H9 (cell line): ENCODE results near the gene ADSS2. TPM values are rescaled to one million over a fixed set of nuclear protein-coding genes. Genes with fewer than 3 reads are reported as not detected.

Experiments
- DNase-seq: peaks from one replicate; pipeline ENCODE4 v3.0.0-alpha.2; 2017
- H2AFZ ChIP-seq: one replicate; pipeline ENCODE4 v1.6.1; 2013; ENCODE audit warnings: mild to moderate bottlenecking, low read length, control low read depth, moderate library complexity
- H2AK5ac ChIP-seq: 2 replicates; pipeline ENCODE4 v1.6.1; 2013; ENCODE audit warnings: low read length, control low read depth, mixed read lengths; ENCODE audit not compliant: insufficient read length
- H2BK120ac ChIP-seq: one replicate; pipeline ENCODE4 v1.6.1; 2013; ENCODE audit warnings: low read depth, mild to moderate bottlenecking, low read length, control low read depth, inconsistent platforms; ENCODE audit not compliant: poor library complexity, severe bottlenecking
- H2BK12ac ChIP-seq: 2 replicates; pipeline ENCODE4 v1.6.1; 2013; ENCODE audit warnings: low read length, control low read depth, mixed read lengths, low read depth; ENCODE audit not compliant: insufficient read length
- H2BK15ac ChIP-seq: 2 replicates; pipeline ENCODE4 v1.6.1; 2013; ENCODE audit warnings: low read depth, low read length, control low read depth
- H2BK20ac ChIP-seq: one replicate; pipeline ENCODE4 v1.6.1; 2013; ENCODE audit warnings: low read depth, mild to moderate bottlenecking, low read length, control low read depth, inconsistent platforms; ENCODE audit not compliant: poor library complexity, severe bottlenecking
- H2BK5ac ChIP-seq: 2 replicates; pipeline ENCODE4 v1.6.1; 2013; ENCODE audit warnings: low read length, control low read depth, mixed read lengths; ENCODE audit not compliant: insufficient read length
- H3K14ac ChIP-seq: 2 replicates; pipeline ENCODE4 v1.6.1; 2013; ENCODE audit warnings: low read length, control low read depth; ENCODE audit not compliant: insufficient read depth
- H3K18ac ChIP-seq: 2 replicates; pipeline ENCODE4 v1.6.1; 2013; ENCODE audit warnings: low read depth, mild to moderate bottlenecking, mixed read lengths, low read length, control low read depth; ENCODE audit not compliant: insufficient read length
- H3K23ac ChIP-seq: 2 replicates; pipeline ENCODE4 v1.6.1; 2013; ENCODE audit warnings: low read length, control low read depth, mixed read lengths, low read depth; ENCODE audit not compliant: insufficient read length
- H3K23me2 ChIP-seq: 2 replicates; pipeline ENCODE4 v1.6.1; 2013; ENCODE audit warnings: low read depth, mild to moderate bottlenecking, mixed read lengths, low read length, control low read depth; ENCODE audit not compliant: insufficient read length, poor library complexity, severe bottlenecking
- H3K27ac ChIP-seq: 2 replicates; pipeline ENCODE4 v1.5.1; 2013; ENCODE audit warnings: low read length, control low read depth, mixed read lengths, low read depth; ENCODE audit not compliant: insufficient read length
- H3K27me3 ChIP-seq: 2 replicates; pipeline ENCODE4 v1.6.1; 2013; ENCODE audit warnings: low read length, control low read depth, inconsistent platforms; ENCODE audit not compliant: insufficient read depth
- H3K4ac ChIP-seq: 2 replicates; pipeline ENCODE4 v1.6.1; 2013; ENCODE audit warnings: low read depth, mild to moderate bottlenecking, control low read depth, inconsistent platforms, low read length, moderate library complexity
- H3K4me1 ChIP-seq: 2 replicates; pipeline ENCODE4 v1.6.1; 2013; ENCODE audit warnings: low read length, control low read depth, inconsistent platforms; ENCODE audit not compliant: insufficient read depth
- H3K4me2 ChIP-seq: 2 replicates; pipeline ENCODE4 v1.6.1; 2013; ENCODE audit warnings: low read length, control low read depth, mixed read lengths; ENCODE audit not compliant: insufficient read length, insufficient read depth
- H3K56ac ChIP-seq: 2 replicates; pipeline ENCODE4 v1.6.1; 2013; ENCODE audit warnings: low read depth, mild to moderate bottlenecking, mixed read lengths, low read length, control low read depth; ENCODE audit not compliant: insufficient read length
- H3K79me1 ChIP-seq: 2 replicates; pipeline ENCODE4 v1.6.1; 2013; ENCODE audit warnings: low read depth, mild to moderate bottlenecking, moderate library complexity, low read length, control low read depth, inconsistent platforms; ENCODE audit not compliant: insufficient read depth, poor library complexity, severe bottlenecking
- H3K79me2 ChIP-seq: 2 replicates; pipeline ENCODE4 v1.6.1; 2013; ENCODE audit warnings: low read length, control low read depth, inconsistent platforms; ENCODE audit not compliant: insufficient read depth
- H3K9ac ChIP-seq: 2 replicates; pipeline ENCODE4 v1.6.1; 2013; ENCODE audit warnings: low read length, control low read depth, mixed read lengths; ENCODE audit not compliant: insufficient read length; ENCODE audit errors: extremely low read depth
- H3K9me3 ChIP-seq: one replicate; pipeline ENCODE4 v1.6.1; 2013; ENCODE audit warnings: low read depth, low read length, inconsistent platforms; ENCODE audit not compliant: control insufficient read depth
- H3T11ph ChIP-seq: one replicate; pipeline ENCODE4 v1.6.1; 2013; ENCODE audit warnings: mild to moderate bottlenecking, low read length, control low read depth, inconsistent platforms
- H4K20me1 ChIP-seq: one replicate; pipeline ENCODE4 v1.6.1; 2013; ENCODE audit not compliant: control insufficient read depth, insufficient read length, insufficient read depth
- H4K5ac ChIP-seq: 2 replicates; pipeline ENCODE4 v1.6.1; 2013; ENCODE audit warnings: low read depth, mild to moderate bottlenecking, mixed read lengths, low read length, control low read depth; ENCODE audit not compliant: insufficient read length
- H4K8ac ChIP-seq: replicated peaks from 2 replicates; pipeline ENCODE4 v1.6.1; 2013; ENCODE audit warnings: low read length, control low read depth, mixed read lengths, low read depth; ENCODE audit not compliant: insufficient read length
- H4K91ac ChIP-seq: 2 replicates; pipeline ENCODE4 v1.6.1; 2013; ENCODE audit warnings: low read depth, mild to moderate bottlenecking, moderate library complexity, mixed read lengths, low read length, control low read depth; ENCODE audit not compliant: insufficient read length
- H3K27ac Mint-ChIP-seq, 3 experiments: 2 replicates in 2 of 3; 3 replicates in 1 of 3; pipeline ENCODE4 v1.8.0; 2020 to 2021; ENCODE audit warnings: mixed read lengths in 3 of 3, mild to moderate bottlenecking in 1 of 3, moderate library complexity in 1 of 3
- H3K27me3 Mint-ChIP-seq: 2 replicates; pipeline ENCODE4 v1.8.0; 2021; ENCODE audit warnings: low read depth, mild to moderate bottlenecking, moderate library complexity, mixed read lengths
- H3K36me3 Mint-ChIP-seq, 3 experiments: 2 replicates in 2 of 3; 3 replicates in 1 of 3; pipeline ENCODE4 v1.8.0; 2020 to 2021; ENCODE audit warnings: low read depth in 3 of 3, mixed read lengths in 3 of 3; ENCODE audit not compliant: insufficient read depth in 1 of 3
- H3K4me1 Mint-ChIP-seq, 2 experiments: 2 replicates each; pipeline ENCODE4 v1.8.0; 2020; ENCODE audit warnings: mixed read lengths in 2 of 2
- H3K4me3 Mint-ChIP-seq, 2 experiments: 2 replicates in 1 of 2; 3 replicates in 1 of 2; pipeline ENCODE4 v1.8.0; 2020 to 2021; ENCODE audit warnings: mild to moderate bottlenecking in 2 of 2, mixed read lengths in 2 of 2, moderate library complexity in 1 of 2
- H3K9me3 Mint-ChIP-seq, 2 experiments: 2 replicates in 1 of 2; 3 replicates in 1 of 2; pipeline ENCODE4 v1.8.0; 2020; ENCODE audit warnings: mild to moderate bottlenecking in 2 of 2, mixed read lengths in 2 of 2, moderate library complexity in 1 of 2
- WGBS: extraction: QIAGEN DNeasy Blood & Tissue Kit; methylation state at CpG from one replicate; pipeline ENCODE4 v1.1.7; 2013; ENCODE audit warnings: missing lambda C conversion rate, low lambda C conversion rate, mixed read lengths; ENCODE audit not compliant: insufficient read length; ENCODE audit errors: extremely low coverage; 5-methylcytosine and 5-hydroxymethylcytosine counted together
- total RNA-seq: library from RNA; stranded (reverse); gene quantifications from 2 replicates; pipeline ENCODE4 v1.2.1, GENCODE V29; 2021
- TF ChIP-seq, protein P1 (sequence below): fragments of 200-600 bp; sonication (generic); conservative IDR thresholded peaks from 3 replicates; pipeline ENCODE4 v1.8.0; 2021; ENCODE audit warnings: antibody characterized with exemption, mild to moderate bottlenecking

ADSS2 gene
- total RNA-seq, 1 experiment from 2014 or later: 65.4 TPM

GRCh38 chr1:244368279-244368678 lies 83.4 kb downstream of the ADSS2 start:
- Histone ChIP-seq H4K20me1 (no peaks in the 10 kb centered on the region), H2AFZ (no peak overlapping the region), H3K4ac (no peak overlapping the region), H3K4me1 (0 out of 2 replicates have a peak, but pooled peaks cover 4% of the 10 kb centered on the region), H3K23me2 (no peaks in the 10 kb centered on the region), H2BK120ac (no peak overlapping the region), H2BK20ac (no peak overlapping the region), H3K14ac (no peak overlapping the region), H3K23ac (no peak overlapping the region), H3K56ac (no peak overlapping the region), H3K9ac (no peak overlapping the region), H3K4me2 (no peak overlapping the region), H4K8ac (no peak overlapping the region), H4K91ac (no peak overlapping the region), H3K79me2 (no peaks in the 10 kb centered on the region), H3K27me3 (no peaks in the 10 kb centered on the region), H3T11ph (no peak overlapping the region), H3K18ac (no peak overlapping the region), H2BK15ac (no peak overlapping the region), H2BK5ac (no peak overlapping the region), H2BK12ac (peak overlapping the region; percentile 10), H2AK5ac (no peak overlapping the region), H3K79me1 (no peaks in the 10 kb centered on the region), H3K27ac (no peak overlapping the region), H3K9me3 (no peaks in the 10 kb centered on the region), H4K5ac (no peak overlapping the region)
- no peak for DNase-seq
- TF ChIP-seq, protein P1, sequence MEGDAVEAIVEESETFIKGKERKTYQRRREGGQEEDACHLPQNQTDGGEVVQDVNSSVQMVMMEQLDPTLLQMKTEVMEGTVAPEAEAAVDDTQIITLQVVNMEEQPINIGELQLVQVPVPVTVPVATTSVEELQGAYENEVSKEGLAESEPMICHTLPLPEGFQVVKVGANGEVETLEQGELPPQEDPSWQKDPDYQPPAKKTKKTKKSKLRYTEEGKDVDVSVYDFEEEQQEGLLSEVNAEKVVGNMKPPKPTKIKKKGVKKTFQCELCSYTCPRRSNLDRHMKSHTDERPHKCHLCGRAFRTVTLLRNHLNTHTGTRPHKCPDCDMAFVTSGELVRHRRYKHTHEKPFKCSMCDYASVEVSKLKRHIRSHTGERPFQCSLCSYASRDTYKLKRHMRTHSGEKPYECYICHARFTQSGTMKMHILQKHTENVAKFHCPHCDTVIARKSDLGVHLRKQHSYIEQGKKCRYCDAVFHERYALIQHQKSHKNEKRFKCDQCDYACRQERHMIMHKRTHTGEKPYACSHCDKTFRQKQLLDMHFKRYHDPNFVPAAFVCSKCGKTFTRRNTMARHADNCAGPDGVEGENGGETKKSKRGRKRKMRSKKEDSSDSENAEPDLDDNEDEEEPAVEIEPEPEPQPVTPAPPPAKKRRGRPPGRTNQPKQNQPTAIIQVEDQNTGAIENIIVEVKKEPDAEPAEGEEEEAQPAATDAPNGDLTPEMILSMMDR: no peak
- Mint-ChIP-seq H3K9me3 (peaks cover 13 to 14% of the 10 kb centered on the region in 2 experiments), H3K4me1 (peaks cover 30 to 31% of the 10 kb centered on the region in 2 experiments), H3K4me3 (no peak overlapping the region), H3K27me3 (no peaks in the 10 kb centered on the region), H3K36me3 (peaks cover 8 to 26% (median 12%) of the 10 kb centered on the region in 3 experiments; a peak in 6 of 7 replicates), H3K27ac (no peak overlapping the region; a peak in 2 of 7 replicates)
- no CpG with 5 or more reads among the region's 5 CpGs for WGBS
